NCI-H510A treated with DMSO at 0.1 percent for 48 hours (cell line): ENCODE measurements around the gene DDX28.
A peak's percentile ranks its signal among the peaks of the same experiment; 100 is the strongest.

ENCODE experiments used
- DNase-seq: peaks from one replicate; lab custom pipeline; 2025; lab: John Stamatoyannopoulos, UW

The DDX28 gene

GRCh38 chr16:68022728-68023537, at the start of gene DDX28, which contains the start of gene DUS2:
Gene DDX28, minus strand, starts transcription at chr16:68023232. Its CDS starts 30 bp downstream, at chr16:68023202.
Gene DUS2, plus strand, starts transcription at chr16:68023284. Its CDS starts 14,740 bp downstream, at chr16:68038024.
- peak; percentile 80 for DNase-seq

- no peak for DNase-seq
These were observed 49.1 kb upstream of the DDX28 start for GRCh38 chr16:68072038-68072695.

GRCh38 chr16:68071518-68071901, 48.5 kb upstream of the DDX28 start:
- DNase-seq = no peak

- no peak for DNase-seq
These were observed 47.9 kb upstream of the DDX28 start for GRCh38 chr16:68070806-68071517.

- no peak for DNase-seq
These were observed 47.3 kb upstream of the DDX28 start for GRCh38 chr16:68070249-68070730.

GRCh38 chr16:68069511-68070248, 46.6 kb upstream of the DDX28 start:
- DNase-seq = peak; percentile 49

- no peak for DNase-seq
These were observed 45.9 kb upstream of the DDX28 start for GRCh38 chr16:68068926-68069325.

- no peak for DNase-seq
These were observed 43.7 kb upstream of the DDX28 start for GRCh38 chr16:68066763-68067162.

- no peak for DNase-seq
These were observed 42.8 kb upstream of the DDX28 start for GRCh38 chr16:68065716-68066305.

- peak; percentile 23 for DNase-seq
These were observed 41.8 kb upstream of the DDX28 start for GRCh38 chr16:68064791-68065365.

GRCh38 chr16:68062910-68063393, 39.9 kb upstream of the DDX28 start:
- no peak for DNase-seq

- DNase-seq = no peak
These were observed 38.4 kb upstream of the DDX28 start for GRCh38 chr16:68061396-68061795.

- no peak for DNase-seq
These were observed 36.8 kb upstream of the DDX28 start for GRCh38 chr16:68059804-68060203.

- no peak for DNase-seq
These were observed 32.4 kb upstream of the DDX28 start for GRCh38 chr16:68055395-68055794.

- no peak for DNase-seq
These were observed 26.4 kb upstream of the DDX28 start for GRCh38 chr16:68049449-68049848.

- no peak for DNase-seq
These were observed 25.0 kb upstream of the DDX28 start for GRCh38 chr16:68047987-68048386.

GRCh38 chr16:68046106-68046505, 23.1 kb upstream of the DDX28 start:
- DNase-seq = no peak

GRCh38 chr16:68041783-68042182, 18.8 kb upstream of the DDX28 start:
- DNase-seq = no peak

- DNase-seq = peak; percentile 65
These were observed 17.7 kb upstream of the DDX28 start for GRCh38 chr16:68040506-68041288.
